HG03280 (cell line): Measurements from ENCODE around the gene NR6A1.
A peak's percentile ranks its signal among the peaks of the same experiment; 100 is the strongest.

Experiments used
- ATAC-seq: cut with Tn5 transposase; IDR thresholded peaks from one replicate; pipeline ENCODE4 v1.9.1; 2021; ENCODE audit warnings: mild to moderate bottlenecking, moderate library complexity; ENCODE audit not compliant: unreplicated experiment

The NR6A1 gene

DNA sequence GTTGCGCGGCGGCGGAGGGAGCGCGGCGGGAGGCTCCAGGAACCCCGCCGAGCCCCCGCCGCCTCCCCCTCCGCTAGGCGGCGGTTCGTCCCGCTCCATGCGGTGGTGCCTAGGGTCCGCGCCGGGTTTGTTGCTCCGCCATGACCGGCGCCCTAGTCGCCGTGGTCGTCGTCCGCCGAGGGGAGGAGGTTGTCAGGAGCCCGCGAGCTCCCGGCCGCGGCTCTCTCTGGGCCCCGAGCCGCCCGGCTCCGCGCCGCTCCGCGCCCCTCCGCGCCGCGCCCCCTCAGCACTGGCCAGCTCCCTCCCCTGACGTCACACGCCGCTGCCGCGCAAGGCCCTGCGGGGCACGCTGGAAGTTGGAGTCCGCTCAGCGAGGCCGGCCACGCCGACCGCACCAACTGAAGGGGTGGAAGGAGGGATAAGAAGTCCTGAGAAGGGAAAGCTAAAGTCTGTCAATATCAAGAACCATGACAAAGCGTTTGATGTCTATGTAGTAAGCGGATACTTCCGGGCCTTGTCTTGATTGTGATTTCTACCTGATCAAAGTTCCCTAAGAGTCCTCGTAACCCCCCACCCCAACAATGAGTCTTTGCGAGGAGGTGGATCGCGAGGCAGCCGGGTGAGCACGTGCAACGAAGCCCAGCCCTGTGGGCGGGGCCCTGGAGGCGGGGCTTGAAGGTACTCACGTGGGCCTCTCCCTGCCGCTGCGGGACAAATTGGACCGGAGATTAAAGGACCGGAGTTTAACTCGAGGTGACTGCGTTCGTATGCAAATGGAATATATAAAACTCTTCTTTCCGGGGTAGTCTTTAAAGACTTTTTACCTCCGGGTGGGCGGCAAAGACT, at the start of gene NR6A1:
Gene NR6A1, minus strand, starts transcription at position 291 of the 846 bp plus-strand sequence.
- peak; percentile 89 for ATAC-seq

DNA sequence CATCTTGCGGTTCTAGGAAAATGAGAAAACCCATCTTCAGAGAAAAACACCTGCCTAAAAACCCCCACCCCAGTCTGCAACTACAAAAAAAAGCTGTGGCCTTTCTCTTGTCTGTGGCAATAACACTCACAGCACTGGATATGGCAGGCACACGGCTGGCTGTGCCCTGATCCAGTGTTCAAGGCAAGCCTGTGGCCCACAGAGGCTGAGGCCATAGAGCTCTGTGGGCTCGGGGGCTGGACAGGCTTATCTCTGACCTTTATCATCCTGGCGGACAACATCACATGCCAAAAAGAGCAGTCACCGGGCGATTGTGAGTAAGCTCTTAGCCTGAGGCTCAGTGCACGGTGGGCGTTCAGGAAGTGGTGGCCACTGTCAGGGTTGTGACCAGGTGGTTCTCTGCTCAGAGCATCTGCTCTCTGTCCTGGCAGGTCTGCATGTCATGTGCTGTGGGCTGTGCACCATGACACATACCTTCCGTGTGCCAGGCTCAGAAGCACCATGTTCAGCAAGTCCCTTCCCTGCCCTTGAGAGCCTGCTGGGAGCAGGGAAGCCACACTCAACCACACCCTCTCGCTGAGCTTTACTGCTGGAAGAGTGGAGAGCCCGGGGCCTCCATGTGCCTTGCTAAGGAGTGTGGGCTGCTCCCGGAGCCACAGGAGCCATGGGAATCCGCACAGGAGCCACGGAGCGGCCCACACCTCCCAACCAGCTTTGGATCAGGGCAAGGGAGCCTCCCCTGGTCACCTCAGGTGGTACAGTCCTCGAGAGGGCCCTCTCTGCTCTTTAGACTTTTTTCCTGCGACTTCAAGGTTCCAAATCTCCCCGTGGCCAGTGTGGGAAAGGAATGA, 47.5 kb upstream of the NR6A1 start:
- no peak for ATAC-seq

- no peak for ATAC-seq
These were observed 44.5 kb upstream of the NR6A1 start for GRCh38 chr9:124815601-124816000.

- no peak for ATAC-seq
These were observed 43.0 kb upstream of the NR6A1 start for GRCh38 chr9:124814164-124814535.

DNA sequence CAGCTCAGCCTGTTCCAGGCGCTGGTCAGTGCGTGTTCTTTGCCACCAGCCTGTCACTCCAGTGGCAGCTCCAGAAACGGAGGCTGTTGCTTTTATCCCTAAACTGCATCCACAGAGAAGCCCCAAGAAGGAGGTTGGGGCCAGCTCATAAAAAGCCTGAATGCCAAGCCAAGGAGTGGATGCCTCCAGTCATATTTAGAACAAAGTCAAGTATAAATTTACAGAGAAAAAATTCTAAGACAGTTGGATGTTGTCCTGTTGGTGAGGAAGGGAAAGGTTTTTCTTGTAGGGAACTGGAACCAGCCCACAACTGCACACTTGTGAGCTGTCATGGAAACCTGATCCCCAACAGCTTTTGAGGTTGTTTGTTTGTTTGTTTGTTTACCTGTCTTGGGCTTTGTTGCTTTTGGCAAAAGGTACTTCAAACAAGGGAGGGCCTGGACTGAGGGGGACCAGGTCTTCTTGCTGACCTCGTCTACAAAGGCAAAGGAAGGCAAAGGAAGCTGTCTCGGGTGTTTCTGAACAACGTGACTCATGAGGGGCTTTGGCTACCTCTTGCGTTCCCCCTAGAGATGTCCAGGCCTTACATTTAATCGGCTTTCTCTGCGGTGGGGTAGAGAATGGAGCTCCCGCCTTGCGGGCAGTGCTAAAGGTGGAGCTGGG, 42.5 kb upstream of the NR6A1 start:
- no peak for ATAC-seq

- no peak for ATAC-seq
These were observed 41.9 kb upstream of the NR6A1 start for GRCh38 chr9:124813041-124813440.

GRCh38 chr9:124812441-124812876, 41.3 kb upstream of the NR6A1 start:
- ATAC-seq = no peak

GRCh38 chr9:124810663-124811355, 39.7 kb upstream of the NR6A1 start:
- no peak for ATAC-seq

- no peak for ATAC-seq
These were observed 38.8 kb upstream of the NR6A1 start for GRCh38 chr9:124809741-124810500.

DNA sequence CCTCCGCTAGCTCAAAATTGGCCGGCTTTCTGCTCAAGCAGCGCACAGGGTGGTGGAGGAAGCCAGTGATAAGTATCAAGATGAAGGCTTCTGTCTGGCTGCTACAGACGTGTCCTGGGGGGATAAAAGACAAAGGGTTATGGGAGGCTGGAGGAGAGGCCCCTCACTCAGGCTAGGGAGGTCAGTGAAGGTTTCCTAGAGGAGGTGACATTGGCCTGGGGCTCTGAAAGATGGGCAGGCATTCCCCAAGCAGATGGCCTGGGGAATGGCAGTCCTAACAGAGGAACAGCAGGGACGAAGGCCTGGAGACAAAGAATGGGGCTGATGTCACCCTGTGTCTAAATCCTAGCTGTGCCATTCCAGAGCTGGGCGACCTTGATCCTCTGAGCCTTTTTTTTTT, 38.1 kb upstream of the NR6A1 start:
- ATAC-seq = no peak

DNA sequence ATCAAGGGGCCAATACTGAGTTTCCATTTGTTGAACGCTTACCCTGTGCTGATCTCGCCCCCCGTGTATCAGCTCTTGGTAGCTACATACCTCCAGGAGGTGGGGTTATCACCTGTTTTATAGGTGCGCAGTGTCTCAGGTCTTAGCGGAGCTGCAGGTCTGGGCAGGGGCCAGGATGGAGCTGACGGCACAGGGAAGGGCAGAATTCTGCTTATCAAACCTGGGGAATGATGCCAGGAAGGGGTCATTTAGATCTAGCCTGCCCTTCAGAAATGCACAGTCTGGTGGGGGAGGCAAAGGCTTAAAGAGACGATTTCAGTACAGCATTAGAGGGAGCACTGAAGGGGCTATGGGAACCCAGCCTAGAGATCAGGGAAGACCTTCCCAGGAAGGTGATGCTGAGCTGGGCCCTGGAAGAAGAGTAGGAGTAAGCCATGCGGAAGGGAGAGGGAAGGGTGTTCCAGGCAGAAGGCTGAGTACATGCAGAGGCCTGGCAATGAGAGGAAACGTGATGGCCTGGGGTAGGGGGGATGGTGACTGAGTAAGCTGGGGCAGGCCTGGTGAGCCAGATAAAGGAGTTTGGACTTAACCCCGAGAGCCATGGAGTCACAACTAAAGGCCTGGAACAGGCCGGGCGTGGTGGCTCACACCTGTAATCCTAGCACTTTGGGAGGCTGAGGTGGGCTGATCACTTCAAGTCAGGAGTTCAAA, 37.3 kb upstream of the NR6A1 start:
- no peak for ATAC-seq

DNA sequence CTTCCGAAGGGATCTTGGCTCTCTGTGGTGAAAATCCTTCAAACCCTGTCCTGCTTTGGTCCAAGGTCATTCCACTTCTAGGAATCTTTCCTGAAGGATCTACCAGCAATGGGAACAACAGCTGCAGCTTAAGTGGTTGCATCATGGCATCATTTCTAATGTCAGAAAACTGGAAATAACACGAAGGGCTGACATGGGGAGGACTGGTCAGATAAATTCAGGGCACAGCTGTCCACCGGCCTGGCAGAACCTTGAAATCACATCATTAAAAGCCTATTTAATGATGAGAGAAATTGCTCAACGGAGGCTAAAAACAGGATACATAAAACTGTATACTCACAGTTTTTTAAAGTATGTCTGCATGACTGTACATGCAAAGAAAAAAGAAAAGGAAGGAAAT, 34.1 kb upstream of the NR6A1 start:
- no peak for ATAC-seq

- no peak for ATAC-seq
These were observed 32.8 kb upstream of the NR6A1 start for GRCh38 chr9:124803911-124804310.

- ATAC-seq = no peak
These were observed 31.3 kb upstream of the NR6A1 start for GRCh38 chr9:124802426-124802825.

- no peak for ATAC-seq
These were observed 30.2 kb upstream of the NR6A1 start for GRCh38 chr9:124801356-124801755.

GRCh38 chr9:124800306-124801259, 29.5 kb upstream of the NR6A1 start:
- ATAC-seq = no peak

DNA sequence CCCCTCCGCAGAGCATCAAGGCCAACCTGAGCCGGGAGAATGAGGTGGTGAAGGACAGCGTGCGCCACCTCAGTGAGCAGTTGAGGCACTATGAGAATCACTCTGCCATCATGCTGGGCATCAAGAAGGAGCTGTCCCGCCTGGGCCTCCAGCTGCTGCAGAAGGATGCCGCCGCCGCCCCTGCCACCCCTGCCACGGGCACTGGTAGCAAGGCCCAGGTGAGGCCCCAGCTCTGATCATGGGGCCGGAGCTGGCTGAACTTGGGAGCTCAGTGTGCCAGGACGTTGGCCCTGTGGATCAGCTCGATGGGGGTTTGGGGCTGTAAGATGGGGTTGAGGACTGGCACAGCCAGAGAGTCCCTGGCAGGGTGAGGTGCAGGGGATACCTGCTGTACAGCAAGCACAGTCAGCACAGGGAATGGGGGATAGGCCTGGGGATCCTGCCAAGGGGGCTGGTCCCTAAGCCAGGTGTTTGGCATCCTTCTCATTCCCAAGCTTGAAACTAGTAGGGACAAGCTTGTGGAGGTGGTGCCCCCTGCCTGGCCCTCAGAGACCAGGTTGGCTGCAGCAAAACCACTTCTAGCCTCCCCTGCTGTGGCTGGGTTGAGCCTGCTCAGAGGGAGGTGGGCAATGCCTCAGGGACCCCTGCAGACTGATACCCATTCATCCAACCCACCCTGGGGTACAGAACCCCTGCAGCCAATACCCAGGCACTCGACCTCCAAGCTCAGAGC, 28.3 kb upstream of the NR6A1 start:
- ATAC-seq = no peak
